ENCODE results near the gene NAIF1.
"Not testable (repeated sequence)": the region's sequence is repeated elsewhere in the genome, so short reads cannot be mapped to it uniquely, and the experiment has no call there.

NAIF1 gene

DNA sequence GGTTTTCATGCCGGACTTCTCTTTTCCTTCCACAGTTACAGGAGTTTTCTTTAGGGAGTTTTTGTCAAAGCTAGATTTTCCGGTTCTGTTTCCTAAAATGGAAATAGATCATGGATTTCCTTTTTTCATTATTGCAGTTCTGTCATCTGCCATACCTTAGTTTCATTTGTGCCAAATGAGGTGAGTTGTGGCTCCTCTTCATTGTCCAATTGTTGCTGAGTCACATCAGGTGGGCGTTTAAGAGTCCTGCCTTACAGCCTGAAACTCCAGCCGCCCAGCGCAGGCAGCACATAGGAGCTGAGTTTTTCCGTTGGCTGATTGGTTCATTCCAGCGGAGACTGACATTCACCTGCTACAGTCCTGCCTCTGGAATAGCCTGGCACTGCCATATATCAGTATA, 15.0 kb upstream of the NAIF1 start:
- no peak for DNase-seq

DNA sequence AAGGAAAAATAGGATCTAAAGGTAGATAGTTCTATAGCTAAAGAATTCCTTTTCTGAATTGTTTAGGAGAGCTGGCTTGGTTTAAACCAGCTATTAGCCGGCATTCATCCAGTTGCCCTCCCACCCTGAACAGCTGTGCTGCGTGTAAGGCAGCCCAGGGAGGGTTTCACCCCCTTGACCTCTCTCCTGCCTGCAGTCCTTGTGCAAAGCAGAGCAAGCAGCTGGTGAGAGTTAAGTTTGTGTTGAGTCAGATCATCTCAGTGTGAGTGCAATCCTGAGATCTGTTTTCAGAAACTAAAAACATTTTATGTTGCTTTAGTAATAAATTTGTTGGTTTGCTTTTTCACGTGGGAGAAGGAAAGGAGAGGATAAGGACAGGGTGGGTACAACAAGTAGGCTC, 13.9 kb upstream of the NAIF1 start:
- no peak for DNase-seq

DNA sequence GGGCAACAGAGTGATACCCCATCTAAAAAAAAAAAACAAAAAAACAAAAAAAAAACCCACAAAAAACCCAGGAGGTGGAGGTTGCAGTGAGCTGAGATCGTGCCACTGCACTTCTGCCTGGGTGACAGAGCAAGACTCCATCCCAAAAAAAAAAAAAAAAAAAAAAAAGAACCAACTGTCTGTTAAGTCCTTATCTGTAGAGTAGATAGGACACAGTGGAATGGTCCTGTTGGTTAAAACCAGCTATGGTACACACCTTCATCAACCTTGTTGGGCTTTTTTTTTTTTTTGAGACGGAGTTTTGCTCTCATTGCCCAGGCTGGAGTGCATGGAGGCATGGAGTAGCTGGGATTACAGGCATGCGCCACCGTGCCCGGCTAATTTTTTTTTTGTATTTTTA, 13.1 kb upstream of the NAIF1 start:
- no peak for DNase-seq

DNA sequence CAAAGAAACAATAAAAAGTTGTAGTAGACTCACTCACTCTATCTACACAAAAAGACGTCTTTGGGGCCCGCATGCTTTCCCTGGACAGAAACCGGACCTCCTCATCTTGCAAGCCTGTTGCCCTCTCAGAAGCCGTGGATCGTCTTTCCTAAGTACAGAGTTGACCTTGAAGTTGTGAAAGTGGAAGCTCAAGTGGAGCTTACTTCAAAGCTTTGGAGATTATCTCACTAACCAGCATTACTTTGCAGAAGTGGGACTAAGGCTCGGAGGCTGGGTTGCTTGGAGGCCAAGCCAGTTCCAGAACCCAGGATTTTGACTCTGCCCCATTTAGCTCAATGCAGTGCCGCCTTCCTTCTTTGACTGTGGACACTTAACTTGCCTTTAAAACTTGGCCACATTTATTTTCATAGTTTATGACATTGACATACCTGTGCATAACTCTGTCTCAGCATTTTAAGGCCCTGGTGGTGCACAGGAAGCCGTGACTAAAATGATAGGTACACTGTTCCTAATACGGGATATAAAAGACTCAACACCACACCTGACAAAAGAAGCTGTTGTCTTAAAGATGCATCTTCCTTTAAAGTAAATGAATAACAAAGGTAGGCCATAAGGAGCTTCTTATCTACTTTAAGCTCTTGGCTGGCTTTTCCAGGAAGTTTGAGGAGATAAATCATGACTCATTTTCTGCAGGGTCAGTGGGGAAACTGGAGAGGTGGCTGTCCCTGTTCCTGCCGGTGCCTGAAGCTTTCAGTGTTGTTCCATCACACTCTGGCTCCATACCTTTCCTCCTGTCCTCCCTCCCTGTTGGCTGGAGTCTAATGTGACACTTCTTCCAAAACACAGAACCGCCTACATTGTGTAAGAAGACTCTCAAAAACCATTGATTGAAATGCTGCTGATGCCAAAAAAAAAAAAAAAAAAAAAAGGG, 11.6 kb upstream of the NAIF1 start:
- no peak for DNase-seq

DNA sequence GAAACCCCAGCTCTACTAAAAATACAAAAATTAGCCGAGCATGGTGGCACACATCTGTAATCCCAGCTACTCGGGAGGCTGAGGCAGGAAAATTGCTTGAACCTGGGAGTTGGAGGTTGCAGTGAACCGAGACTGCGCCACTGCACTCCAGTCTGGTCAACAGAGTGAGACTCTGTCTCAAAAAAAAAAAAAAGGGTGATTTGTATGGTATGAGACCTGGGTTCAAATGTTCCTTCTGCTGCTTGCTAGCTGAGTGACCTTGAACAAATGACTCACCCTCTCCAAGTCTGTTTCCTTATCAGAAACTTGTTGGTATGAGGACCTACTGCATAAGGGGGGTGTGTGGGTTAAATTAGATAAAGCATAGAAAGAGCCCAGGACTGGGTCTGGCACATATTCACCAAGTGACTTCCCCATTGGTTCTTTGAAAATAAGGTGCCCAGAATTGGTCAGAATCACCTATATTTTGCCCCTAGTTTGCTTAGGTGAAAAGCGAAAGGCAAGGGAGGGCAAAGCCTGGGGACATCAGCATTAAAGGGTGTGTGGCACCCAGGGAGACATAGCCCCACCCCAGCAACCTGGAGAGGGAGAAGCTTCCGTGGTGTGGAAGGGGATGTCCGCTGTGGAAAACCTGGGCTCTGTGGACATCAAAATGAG, 10.9 kb upstream of the NAIF1 start:
- DNase-seq = no peak

DNA sequence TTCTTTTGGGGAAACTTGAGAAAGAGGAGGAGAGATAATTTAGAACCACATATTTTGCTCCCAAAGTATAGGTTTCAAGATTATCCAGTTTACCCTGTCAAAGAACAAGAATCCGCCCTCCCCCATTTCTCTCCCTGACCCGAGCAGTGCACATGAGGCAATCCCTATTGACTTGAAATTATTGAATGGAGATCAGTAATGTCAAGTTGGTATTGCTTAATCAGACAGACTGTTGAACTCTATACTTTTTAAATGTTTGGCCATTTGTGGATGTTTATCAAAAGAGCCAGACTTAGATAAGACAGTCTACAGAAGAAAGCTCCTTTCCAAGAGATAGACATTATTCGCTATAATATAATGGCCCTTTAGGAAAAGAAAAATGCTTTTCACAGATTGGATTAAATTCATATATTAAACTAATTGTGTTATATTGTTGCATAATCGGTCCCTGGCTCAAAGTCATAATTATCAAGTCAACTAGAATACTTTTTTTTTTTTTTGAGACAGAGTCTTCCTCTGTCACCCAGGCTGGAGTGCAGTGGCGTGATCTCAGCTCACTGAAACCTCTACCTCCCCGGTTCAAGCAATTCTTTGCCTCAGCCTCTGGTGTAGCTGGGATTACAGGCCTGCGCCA, 6.2 kb upstream of the NAIF1 start:
- no peak for DNase-seq

DNA sequence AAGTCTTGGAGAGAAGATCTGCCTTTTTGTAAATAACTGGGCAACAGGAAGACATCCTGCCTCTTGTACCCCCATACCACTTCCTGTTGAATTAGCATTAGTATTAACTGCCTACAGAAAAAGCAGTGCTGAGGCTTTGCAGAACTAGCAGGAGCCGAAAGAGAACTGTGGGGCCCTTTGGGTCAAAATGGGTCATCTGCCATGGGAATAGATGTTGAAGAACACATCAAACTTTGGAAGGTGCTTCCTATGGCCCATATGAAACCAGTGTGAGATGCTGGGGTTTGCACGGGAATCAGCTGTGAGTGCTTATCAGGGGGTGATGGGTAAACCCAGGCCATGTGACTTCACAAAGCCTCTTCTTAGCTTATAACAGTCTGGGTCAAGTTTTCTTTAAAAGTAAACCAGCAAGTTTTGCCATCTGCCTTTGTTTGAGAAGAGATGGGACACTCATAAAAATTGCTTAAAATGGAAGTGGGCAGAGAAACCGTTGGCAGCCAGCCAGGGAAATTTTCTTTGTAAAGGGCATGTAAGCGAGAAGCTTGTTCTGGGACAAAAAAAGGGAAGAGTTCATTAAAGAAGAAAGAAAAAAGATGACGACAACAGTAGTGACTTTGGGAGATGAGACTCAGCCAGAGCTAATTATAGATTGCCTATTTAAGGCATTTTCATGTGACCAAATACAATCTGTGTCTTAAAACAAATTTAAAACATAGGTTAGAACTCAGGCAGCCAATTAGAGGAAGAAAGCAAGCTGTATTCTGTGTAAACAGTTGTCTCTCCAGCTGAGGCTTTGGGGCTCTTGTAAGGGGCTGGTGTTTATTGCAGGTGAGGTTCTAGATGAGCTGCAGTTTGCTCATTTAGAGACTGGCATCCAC, 5.3 kb upstream of the NAIF1 start:
- peak; percentile 55 for DNase-seq

DNA sequence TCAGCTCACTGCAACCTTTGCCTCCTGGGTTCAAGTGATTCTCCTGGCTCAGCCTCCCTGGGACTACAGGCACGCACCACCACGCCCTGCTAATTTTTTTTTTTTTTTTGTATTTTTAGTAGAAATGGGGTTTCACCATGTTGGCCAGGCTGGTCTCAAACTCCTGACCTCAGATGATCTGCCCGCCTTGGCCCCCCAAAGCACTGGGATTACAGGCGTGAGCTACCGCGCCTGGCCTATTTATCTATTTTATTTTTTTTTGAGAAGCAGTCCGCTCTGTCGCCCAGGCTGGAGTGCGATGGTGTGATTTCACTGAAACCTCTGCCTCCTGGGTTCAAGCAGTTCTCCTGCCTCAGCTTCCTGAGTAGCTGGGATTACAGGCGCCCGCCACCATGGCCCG, 4.4 kb upstream of the NAIF1 start:
- DNase-seq = not testable (repeated sequence)

DNA sequence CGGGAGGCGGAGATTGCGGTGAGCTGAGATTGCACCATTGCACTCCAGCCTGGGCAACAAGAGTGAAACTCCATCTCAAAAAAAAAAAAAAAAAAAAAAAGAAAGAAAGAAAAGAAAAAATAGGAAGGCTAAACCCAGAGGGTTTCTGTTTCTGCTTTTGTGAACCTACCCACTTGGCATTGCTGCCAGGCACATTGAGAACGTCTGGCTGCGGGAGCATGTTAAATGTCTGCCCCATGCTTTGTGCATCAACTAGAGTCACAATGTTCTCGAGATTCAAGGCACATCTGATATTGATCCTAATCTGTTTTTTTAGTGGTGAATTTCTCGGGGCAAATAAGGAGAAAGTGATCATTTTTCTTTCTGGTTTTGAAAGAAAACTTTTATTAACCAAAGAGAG, 3.8 kb upstream of the NAIF1 start:
- no peak for DNase-seq

DNA sequence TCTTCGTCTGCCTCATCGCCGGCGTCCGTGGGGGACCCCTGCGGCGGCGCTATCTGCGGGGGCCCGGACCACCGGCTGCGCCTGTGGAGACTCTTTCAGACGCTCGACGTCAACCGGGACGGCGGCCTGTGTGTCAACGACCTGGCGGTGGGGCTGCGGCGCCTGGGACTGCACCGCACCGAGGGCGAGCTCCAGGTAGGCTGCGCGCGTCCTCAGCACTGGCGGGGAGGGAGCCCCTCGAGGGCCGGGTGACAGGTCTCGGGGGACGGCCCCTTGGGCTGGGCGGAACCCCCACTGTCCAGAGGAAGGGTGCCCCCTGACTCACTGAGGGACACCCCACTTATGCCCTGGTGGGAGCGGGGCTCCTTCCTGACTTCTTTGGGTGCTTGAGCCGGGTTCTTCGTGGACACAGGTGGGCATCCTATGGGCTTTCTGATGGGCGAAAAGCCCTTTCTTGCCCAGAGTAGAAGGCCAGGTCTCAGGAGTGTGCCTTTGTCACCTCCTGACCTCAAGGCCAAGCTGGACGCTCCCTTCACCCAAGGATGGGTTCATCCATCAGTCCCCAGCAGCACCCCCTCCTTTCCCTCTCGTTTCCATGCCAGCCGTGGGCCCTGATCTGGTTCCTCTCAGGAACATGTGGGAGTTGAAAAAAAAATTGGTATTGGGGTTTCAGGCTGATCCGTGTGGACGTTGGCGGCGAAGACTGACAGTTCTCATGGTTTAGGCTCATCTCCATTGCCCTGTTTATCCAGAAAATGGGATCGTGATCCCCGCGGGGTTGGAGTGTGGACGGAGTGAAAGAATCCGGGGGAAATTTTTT, 1.5 kb upstream of the NAIF1 start:
- DNase-seq = peak; percentile 47

DNA sequence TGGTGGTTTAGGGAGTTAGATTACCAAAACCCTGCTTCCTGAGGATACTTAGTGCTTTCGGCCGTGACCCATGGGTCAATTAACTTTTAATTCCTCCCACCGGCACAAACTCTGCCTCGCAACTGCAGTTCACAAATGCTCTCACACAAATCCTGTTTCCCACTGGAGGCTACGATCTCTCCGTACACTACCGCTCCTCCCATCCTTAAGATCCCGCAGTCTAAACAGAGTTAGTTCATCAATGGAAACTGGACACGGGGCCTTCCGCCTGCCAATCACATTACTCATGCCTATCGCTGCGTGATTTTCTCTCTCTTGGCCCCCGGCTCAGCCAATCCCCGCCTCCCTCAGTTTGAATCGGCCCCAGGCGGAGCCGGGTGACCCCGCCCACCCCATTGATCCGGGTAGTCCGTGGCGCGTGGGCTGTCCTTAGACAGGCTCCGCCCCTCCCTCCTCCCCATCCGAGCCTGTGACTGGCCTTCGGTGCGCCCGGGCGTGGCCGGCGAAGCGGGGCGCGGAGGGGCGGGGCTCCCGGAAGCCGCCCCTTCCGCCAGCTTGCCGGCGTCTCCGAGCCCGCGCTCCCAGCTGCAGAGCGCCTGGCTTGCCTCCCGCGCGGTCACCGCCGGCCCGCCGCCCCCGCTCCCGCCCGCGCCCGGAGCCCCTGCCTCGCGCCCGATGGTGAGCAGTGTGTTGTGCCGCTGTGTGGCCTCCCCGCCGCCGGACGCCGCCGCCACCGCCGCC, 695 bp upstream of the NAIF1 start, which contains the start of gene SLC25A25:
Gene SLC25A25, plus strand, starts transcription at position 588 of the 741 bp plus-strand sequence. Its CDS starts 88 bp downstream, at position 676.
- peak; percentile 100 for DNase-seq

DNA sequence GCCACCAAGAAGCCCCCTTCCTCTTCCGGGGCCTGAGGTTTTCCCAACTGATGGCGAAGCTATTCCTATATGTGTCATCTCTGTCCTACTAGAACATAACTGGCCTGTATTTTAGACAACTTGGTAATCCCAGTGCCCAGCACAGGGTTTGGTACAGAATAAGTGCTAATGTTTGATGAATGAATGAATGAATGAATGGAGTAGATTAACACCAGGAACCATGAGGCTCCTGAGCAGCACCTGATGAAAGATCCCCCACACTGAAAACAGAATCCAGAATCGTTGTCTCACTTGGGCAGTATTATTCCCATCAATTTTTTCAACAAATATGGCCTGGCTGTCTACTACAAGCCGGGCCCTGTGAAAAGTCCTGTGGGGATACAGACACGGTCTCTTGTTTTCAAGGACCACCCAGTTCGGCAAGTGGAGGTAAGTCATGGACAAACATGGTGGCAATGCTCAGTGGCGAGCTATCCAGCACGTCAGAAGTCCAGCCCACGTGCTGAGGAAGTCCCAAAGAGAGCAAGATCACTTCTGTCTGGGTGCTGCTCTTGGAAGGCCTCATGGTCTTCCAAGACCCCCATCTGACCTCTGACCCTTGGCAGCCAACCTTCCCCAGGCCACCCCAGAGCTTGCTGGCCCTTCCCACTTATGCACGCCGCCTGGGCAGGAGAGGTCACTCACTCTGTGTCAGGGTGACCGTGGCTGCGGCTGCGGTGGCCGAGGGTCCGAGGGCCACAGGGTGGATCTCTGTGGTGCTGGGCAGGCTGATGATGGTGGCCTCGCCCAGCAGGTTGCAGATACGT, 1.0 kb downstream of the NAIF1 start:
- DNase-seq = no peak

DNA sequence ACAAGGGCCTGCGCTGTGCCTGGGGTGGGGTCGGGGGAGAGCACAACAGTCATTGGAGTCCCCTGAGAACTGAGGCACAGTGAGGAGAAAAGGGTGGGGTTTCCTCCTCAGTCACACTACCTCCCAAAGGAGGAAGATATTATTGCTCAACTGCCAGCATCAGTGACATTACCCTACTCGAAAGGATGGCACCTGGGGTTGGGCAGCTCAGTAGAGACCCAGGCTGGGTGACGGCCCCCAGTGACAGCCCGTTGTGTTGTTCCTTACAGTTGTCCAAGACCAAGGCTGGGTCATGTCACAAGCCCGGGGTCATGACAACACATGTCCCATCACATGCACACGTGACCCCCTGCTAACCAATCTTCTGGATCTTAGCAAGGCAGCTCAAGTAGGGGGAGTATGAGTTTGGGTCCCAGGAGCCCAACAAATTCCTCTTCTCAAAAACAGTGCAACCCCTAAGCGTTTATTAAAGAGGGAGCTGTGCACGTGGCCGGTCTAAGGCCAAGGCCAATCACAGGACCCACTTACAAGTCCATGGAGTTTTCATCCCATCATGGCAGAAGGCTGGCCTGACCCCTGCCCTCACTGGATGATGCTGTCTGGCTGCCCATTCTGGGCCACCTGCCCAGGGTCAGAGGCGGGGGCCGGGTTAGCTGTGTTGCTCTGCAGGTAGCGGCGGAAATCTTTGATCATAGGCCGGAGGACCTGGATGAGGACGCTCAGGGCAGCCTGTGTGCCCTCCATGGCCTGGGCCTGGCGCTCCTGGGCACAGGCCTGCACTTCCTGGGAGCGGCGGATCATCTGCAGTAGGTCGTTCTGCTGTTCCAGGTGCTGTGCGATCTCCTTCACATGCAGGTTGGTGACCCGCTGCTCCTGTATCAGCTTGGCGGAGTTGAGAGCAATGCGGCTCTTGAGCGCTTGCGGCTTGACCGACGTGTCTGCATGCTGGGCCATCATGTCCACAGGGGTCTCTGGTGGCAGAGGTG, 4.0 kb downstream of the NAIF1 start:
- DNase-seq = no peak

DNA sequence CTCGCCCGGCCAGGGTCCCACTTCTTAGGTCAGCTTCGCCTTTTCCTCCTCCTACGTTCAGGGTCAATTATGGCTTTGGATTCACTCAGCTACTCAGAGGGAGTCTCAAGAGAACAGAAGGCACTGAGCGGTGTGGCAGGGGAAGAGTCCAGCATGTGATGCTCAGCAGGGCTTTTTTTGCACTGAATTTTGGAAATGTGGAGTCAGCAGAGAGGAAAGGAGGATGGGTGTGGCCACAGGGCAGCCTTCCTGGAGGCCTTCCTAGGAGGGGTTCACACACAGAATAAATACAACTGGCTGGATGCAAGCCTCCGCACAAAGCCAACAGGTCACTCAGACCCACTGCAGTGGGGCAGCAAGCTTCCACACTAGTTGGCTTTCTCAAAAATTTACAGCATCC, 4.8 kb downstream of the NAIF1 start:
- no peak for DNase-seq

DNA sequence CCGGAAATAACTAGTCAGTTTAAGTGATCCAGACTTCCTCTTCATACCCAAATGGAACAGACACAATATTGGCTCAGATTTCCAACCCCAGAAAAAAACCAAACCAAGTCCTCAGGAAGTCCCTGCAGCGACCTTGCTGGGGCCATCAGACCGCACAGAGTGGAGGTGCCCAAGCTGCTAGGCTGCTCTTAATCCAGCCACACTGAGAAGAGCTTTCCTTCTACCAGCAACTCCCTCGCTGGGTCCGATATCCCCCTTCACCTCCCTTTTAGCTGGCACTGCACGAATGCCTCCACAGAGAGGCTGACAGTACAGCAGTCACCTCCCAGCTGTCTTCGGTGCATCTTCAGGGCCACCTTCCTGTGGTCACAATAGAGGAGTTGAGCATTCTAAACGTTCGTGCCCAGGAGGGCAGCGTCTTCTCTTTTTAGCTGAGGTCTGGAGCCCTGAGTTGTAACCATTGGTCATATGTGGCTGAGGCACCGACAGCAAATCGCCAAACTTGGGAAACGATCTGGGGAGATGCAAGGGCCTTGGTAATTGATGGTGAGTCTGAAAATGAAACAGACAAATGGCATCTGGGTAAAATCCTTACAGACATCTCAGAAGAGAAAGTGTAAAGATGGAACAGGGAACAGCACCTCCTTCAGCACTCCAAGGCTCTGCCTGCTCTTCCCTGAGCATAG, 5.7 kb downstream of the NAIF1 start:
- DNase-seq = no peak

DNA sequence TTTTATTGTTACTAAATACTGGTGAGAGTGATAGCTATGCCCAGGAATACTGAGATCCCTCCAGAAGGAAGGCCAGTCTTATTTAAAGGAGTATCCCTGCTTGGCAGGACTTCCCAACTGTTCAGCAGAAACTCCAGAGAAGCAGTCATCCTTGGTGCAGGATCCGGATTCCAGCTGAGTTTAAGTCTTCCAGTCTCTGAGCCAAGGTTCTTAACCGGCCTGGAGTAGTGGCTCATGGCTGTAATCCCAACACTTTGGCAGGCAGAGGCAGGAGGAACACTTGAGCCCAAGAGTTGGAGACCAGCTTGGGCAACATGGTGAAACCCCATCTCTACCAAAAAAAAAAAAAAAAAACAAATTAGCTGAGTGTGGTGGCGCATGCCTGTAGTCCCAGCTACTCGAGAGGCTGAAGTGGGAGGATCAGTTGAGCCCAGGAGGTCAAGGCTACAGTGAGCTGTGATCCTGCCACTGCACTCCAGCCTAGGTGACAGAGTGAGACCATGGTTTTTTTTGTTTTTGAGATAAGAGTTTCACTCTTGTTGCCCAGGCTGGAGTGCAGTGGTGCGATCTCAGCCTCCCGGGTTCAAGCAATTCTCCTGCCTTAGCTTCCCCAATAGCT, 7.6 kb downstream of the NAIF1 start:
- no peak for DNase-seq

DNA sequence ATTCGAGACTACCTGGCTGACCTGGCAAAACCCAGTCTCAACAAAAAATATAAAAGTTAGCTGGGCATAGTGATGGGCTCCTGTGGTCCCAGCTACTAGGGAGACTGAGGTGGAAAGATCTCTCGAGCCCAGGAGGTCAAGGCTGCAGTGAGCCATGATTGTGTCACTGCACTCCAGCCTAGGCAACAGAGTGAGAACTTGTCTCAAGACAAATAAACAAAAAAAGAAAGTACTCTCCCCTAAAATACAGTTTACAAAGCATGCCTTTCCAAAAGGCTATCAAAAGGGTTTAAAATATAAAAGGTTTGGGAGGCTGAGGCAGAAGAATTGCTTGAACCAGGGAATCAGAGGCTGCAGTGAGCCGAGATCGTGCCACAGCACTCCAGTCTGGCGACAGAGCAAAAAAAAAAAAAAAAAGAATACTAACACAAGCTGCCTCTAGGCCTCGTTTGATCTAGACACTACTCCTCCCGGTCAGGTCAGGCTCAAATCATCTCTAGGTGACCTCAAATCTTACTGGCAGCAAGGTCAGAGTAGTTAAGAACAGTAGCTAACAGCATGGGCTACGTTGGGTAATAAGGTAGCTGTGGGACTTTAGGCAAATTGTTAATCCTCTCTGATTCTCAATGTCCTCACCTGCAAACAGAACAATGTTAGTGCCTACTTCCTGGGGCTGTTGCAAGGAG, 9.3 kb downstream of the NAIF1 start:
- DNase-seq = no peak
